GM19240 (cell line): ENCODE data around the gene MGAT5.

Experiments
- DNase-seq: peaks from one replicate; pipeline ENCODE4 v3.0.0; 2011; ENCODE audit warnings: low spot score; ENCODE audit not compliant: insufficient read length

Gene MGAT5

DNA sequence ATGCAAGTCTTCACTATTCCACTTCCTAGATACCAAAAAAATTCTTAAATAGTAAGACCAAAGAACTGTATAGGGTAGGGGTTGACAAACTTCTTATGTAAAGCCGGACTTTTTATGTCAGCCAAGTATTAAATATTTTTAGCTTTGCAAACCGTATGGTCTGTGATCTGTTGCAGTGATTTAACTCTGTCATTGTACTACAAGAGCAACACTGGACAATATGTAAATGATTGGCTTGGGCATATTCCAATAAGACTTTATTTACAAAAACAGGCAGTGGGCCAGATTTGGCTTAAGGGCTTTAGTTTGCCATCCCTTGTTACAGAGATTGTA, 48.0 kb downstream of the MGAT5 start:
- DNase-seq: no peak

DNA sequence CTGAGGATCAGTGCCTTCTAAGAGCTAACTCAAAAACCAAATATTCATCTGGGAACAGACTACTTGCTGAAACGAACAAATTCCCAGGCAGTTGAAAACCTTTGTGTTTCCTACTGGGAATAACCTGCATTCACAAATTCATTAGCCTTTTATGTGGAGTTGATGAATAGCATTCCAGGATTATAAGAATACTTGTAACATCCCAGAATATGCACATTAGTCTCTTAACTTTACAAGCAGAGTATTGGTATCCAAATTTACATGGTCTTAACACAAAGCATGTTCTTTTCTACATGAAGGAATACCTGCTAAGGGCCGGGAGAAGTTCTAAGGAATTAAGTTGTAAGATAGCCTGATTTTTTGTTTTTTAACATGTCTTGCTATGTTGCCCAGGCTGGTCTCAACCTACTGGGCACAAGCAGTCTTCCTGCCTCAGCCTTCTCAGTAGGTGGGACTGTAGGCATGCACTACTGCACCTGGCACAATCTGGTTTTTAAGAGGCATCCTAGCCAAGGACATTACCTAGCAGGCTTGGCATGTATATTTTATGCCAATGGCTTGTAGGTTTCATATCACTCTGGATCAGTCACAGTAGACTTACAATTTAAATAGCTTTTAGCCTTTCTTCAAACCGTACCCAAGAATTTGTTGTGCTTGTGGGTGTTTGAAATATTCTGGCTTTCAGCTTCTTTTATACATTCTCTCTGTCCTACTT, 50.7 kb downstream of the MGAT5 start:
- DNase-seq: no peak

DNA sequence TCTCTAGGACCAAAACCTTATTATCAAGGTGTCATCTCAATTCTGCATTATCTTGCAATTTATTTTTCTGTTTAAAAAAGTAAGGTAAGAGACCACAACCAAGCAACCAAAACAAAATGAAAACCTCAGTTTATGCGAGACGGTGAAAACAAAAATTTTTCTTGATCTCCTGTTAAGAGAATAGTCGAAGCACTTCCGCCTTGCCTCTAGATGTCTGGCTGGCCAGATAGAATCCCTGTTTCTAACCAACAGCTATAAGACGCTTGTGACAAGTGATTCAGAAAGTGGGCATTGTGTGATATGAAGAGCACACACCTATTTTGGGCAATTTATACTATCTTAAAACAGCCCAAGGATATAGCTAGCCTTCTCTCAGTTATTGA, 51.2 kb downstream of the MGAT5 start:
- no peak for DNase-seq

DNA sequence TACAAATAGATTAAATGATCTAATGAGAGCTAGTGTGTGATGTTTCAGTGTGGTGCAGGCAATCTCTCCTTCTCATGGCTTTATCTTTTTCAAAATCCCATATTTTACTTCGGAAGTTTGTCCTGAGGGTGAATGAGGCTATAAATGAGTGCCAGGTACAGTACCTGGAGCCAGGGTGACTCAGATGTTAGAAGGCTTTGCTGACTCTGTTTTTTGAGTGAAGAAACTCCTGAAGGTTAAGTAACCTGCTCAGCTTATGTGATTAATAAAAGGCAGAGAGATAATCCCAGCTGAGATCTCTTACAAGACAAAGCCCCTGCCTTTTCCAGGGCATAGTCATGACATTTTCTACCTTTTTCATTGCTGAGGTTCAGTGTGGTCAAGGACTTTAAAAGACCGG, 52.6 kb downstream of the MGAT5 start:
- DNase-seq: no peak

DNA sequence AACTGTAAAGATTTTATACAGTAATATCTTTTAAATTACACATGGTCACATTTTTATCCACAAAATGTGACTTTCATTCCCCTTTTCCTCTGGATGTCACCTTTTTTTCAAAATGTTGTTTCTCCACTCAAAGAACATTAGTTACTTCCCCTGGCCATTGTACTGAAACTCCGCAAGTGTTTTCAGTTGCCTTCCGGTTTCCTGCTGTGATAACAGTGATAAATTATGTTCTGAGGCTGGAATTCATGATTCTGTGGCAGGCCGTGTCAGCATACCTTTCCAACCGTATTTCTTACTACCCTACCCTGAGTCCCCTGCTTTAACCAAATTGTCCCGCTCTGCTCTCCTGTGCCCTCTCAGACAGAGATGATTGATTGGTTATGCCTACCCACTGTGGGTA, 53.5 kb downstream of the MGAT5 start:
- DNase-seq: no peak

DNA sequence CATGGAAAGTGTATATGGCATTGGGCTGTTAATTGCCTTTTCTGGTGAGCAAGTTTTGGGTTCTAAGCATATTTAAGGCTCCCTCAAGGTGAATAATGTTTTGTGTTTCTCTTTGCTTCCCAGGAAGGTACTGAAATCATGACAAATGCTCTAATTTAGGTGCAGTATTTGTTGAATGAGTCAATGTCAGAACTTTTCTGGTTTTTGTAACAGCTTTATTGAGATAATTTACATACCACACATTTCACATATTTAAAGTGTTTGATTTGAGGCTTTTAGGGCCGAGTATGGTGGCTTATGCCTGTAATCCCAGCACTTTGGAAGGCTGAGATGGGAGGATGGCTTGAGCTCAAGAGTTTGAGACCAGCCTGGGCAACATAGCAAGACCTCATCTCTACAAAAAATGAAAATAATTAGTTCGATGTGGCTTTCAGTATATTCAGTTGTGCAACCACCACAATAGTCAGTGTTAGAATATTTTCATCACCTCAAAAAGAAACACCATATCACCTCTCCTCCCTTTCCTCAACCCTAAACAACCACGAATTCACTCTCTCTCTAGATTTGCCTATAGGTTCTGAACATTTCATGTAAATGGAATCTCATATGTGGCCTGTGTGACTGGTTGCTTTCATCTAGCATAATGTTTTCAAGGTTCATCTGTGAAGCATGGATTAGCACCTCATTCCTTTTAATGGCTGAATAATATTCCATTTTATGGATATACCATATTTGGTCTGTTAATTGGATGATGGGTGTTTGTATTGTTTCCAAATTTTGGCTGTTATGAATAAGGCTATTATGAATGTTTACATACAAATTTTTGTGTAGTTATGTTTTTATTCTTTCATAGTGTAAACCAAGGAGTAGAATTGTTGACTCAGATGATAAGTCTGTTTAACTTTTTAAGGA, 54.9 kb downstream of the MGAT5 start:
- no peak for DNase-seq

DNA sequence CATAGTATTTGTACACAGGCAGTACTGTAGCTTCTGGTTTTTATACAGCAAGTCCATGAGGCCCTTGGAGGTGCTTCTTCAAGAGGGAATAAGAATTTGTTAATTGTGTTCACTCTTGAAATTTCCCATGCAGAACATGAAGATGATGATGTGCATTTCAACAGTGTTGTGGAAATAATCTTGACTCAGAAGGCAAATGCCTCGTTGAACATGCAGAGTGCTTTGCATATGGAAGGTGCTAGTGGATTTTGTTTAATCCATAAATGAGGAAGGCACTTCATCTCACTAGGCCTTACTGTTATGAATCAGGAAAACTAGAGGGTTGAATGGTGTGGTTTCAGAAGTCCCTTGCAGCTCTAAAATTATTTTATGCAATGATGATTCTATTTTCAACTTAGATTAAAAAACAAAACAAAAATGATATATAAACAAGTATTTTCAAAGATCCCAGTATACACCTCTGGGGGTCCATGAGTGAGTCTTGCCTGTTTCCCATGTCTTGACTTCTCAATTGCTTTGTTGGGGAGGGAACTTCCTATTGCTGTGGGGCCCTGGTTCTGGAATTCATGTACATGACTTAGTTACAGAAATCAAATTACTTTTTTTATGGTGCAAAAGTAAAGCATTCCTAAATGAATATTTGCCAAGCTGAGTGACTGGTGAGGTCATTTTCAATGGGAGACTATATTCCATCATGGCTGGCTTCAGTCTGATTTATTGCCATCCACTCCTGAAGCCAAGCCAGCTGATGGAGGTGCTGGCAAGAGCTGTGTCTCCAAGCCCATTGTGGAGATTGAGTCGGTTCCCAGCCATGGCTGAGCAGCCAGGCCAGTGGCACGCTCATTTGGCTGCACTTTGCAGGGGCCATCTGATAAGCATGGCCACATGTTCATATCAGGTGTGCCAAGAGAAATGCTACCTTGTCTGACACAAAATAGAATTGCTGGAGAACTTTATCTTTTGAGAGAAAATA, 56.5 kb downstream of the MGAT5 start:
- DNase-seq: no peak

DNA sequence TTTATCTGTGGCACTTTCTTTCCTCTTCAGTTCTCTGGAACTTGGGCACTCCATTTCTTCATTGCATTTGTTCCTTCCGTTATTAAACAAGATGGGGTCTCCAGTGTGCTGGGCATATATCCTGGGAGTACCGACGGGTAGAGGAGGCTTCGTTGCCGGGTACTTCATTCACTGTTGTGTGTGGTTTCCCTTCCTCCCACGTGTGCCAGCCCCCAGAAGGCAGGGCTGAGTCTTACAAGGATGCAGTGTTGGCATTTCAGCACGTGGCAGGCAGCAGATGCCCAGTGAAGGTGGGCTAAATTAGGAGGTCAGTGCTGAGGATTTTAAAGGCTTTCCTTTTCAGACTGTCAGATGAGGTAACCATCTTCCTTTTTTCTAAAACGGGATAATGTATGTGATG, 58.6 kb downstream of the MGAT5 start:
- DNase-seq: no peak

DNA sequence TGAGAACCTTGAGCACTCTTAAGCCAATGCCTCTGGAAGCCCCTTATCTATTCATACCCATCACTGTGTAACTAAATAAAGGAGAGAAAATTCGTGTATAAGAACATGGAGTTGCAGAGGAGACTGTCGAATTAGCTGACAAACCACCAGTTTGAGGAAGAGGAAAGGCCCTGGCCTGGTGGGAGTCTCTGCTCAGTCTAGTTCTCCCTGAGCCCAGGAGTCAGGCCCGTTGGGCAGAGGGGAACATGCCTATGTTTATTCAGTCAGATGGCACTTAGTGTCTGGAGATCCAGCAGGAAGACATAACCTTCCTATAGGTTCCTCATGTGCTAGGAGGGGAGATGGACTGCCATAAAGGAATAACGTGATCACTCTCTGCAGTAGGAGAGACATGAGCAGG, 60.3 kb downstream of the MGAT5 start:
- DNase-seq: no peak

DNA sequence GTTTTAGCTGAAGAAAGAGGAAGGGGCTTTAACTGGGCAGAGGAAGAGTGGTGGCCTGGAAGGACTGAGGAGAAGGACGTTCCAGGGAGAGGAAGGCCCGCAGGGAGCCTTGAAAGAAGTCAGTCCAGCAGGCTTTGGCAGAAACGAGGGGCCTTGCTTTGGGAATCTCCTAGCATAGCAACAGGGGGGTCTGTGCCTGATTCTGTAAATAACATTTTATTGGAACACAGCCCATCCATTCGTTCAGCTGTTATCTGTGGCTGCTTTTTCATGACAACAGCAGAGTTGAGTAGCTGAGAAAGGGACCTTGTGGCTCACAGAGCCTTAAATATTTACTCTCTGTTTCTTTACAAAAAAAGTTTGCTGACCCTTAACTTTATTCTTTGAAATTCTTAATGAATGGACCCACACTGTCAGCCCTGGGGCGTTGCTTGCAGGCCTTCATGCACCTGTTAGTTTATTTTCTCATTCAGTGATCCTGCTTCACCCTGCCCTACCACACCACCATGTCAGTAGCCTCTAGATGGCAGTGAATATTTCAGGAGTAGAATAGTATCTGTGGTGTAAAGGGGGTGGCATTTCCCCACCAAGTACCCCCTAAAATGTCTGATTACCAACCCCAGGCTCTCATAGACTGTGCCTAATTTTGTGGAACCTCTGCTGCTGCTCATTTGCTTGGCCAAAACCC, 61.0 kb downstream of the MGAT5 start:
- DNase-seq: no peak

DNA sequence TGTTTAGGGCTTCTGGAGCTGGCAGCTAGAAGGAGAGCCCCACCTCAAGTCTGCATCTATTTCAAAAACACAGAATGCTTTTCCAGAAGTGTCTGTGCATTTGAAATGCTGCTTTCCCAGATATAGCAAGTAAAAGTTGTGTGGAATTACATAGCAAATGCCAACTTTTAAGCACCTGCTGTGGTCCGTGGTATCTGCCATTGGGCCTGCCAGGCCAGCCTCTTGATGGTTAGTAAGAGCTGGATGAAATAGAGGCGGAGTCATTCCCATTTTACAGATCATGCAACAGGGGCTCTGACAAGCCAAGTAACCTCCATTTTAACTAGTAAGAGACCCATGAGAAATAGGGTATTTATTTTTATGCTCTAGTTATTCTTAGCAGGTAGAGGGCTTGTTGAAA, 61.6 kb downstream of the MGAT5 start:
- no peak for DNase-seq

DNA sequence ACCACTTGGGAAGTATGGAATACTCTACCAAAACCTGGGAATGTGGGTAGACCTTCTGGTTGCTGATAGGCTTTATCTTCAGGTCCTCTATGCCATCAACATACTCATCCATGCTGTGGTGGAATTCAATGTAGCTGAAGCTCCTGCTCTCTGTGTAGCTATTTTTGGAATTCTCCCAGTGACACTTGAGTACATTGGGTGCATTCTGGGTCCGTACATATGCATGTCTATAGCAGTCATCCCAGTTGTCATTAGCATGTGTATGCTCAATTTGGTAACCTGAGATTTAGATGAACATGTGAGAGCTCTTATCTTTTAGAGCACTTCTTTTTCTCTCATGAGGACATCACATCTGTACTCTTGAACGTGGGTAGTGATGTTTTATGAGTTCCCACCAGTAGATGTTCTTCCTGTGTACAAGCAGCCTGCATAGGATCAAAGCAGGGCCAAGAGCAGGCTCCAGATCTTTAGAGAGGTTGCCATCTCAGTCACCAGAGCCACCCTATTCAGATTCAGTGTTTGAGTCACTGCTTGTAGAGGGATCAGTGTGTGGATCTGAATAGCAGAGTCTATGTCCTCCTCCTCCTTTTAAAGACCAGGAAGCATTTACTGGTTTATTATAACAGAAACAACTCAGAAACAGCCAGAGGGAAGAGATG, 65.9 kb downstream of the MGAT5 start:
- DNase-seq: no peak

DNA sequence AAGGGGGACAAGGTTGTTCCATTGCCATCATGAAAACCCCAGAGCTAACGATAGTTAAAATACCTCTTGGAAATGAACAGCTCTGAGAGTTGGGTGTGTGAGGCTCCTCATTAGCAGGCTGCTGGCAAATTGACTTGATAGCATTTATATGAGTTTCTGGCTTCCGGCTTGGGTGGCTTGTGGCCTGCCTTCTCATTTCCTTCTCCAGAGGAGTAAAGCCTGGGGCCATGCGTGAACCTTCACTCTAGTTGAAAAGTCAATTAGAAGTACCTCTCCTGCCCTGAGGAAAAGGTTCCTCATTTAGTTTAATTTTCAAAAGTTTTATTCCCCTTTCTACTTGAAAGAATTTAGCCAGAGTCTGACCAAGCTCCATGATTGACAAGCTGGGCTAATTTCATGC, 67.1 kb downstream of the MGAT5 start:
- no peak for DNase-seq

DNA sequence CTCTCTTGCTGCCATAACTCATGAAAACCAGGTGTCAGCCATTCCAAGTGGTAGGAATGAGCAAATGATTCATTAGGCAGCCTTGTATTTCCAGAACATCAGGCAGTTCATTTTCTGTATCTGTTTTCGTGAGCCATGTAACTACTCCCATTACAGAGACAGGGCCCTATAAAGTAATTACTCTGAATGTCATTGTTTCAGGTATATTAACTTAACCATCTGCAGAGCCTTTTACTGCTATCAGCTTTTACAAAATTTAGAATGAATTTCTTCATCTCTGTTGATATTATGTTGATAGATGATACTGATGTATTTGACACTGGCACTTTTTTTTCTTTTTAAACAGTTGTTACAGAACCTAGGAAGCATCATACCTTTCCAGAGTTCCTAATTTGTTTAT, 69.9 kb downstream of the MGAT5 start:
- no peak for DNase-seq

DNA sequence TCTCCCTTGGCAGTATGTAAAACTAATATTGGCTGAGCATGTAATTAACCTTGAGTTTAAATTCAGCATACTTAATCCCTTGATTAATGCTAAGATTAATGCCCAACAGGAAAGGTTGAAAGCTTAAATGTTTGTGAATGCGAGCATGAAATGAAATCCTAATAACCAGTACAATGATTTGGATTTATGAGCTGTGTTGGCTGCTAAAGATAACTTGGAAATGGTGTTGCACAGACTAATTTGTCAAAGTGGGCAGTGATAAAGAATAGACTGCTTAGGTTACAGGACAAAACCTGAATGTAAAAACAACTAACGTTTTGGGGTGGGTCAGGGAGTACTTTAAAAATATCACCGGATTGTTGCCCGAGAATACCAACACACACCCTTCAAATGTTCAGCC, 70.6 kb downstream of the MGAT5 start:
- no peak for DNase-seq

DNA sequence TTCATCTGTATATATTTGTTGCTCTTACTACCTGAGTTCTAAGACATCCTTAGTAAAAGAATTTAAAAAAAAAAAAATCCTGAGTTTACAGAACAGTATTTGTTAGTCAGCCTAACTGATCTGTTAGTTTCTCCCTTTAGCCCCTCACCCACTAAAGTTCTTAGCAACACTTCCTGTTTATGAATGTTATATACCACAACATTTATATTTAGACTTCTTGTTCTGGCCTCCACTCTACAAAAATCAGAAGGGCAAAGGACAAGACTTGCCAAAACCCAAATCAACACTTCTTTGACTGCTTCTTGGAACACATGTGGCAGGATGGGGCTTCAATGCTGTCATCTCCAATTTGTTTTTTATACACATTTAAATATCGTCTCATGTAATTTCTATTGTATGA, 71.1 kb downstream of the MGAT5 start:
- no peak for DNase-seq

DNA sequence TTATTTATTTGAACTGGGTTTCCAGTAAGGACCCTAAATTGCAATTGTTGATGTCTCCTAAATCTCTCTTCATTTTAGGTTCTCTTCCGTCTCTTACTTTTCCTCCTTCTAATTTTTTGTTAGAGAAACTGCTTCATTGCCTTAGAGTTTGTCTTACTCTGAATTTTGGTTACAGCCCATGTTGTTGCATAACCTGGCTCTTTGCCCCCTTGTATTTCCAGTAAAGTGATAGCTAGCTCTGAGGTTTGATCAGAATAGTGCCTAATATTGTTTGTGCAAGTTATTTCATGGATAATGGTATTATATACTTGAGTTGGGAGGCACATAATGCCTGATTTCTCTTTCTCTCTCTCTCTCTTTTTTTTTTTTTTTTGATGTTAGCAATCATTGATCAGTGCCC, 71.8 kb downstream of the MGAT5 start:
- no peak for DNase-seq

DNA sequence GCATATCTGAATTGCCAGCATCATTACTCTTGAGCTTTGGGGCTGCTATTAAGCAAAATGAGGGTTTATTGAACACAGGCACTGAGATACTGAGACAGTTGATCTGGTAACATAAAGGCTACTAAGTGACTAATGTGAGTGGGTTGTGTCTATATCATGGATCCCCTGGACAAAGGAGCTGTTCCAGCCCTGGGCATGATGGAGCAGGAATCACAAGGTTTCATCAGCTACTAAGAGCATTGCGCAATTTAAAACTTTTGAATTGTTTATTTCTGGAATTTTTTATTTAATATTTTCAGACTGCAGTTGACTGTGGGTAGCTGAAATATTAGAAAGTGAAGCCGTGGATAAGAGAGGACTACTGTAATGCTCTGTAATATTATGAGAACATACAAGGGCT, 73.5 kb downstream of the MGAT5 start:
- no peak for DNase-seq

DNA sequence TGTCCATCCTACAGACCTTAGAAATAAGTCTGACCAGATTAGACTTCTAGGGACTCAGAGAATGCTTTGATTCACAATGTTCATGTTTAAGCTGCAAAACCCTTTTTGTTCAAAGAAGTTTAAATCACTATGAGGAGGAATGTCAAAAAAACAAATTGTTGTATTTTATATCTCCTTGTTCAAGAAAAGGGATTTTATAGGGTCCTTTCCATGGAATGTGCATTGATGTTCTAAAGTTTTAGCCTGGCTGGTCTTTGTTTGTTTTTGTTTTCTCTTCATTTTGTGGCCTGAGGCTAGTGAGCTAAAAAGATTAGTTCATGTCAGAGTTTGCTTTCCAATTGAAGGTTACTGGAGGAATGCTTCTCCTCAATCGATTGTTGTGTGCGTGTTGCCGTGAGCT, 77.2 kb downstream of the MGAT5 start:
- DNase-seq: no peak

DNA sequence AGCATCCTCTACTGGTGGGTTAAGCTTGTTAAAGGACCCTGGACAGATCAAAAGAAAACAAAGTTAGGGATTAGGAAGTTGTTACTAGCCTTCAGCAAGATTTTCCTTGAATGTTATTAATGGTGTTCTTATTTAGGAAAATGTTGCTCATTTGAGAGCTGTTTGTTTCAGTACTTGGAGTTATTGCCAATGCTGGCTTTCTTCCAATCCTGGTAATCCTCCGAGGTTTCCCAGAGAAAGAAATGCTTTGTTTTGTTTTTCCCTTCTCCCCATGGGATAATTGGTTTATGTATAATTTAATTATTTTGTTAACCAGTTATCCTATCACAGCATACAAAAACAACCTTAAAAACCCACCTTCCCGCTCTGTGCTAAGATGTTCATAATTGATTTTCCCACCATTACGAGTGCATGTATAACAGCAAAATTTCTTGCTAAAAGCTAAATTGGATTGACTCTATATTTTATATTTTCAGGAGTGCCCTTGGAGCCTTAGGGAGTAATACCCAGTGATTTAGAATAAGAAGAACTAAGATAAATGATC, 79.8 kb downstream of the MGAT5 start:
- DNase-seq: no peak
